BE2C (cell line): ENCODE results near the gene TBX6.
"Not testable (repeated sequence)": the region's sequence is repeated elsewhere in the genome, so short reads cannot be mapped to it uniquely, and the experiment has no call there.

Experiments
- DNase-seq: peaks from one replicate; pipeline ENCODE4 v3.0.0-alpha.2; 2020
- H3K27me3 ChIP-seq: fragments of 250-450 bp; sonication (Bioruptor Pico); 2 replicates; pipeline ENCODE4 v1.5.1; 2020; ENCODE audit warnings: mild to moderate bottlenecking
- H3K36me3 ChIP-seq: fragments of 250-450 bp; sonication (Bioruptor Pico); 2 replicates; pipeline ENCODE4 v1.5.1; 2020; ENCODE audit warnings: mild to moderate bottlenecking
- H3K4me1 ChIP-seq: fragments of 250-450 bp; sonication (Bioruptor Pico); 2 replicates; pipeline ENCODE4 v1.5.1; 2020
- H3K4me3 ChIP-seq: 2 replicates; pipeline ENCODE4 v1.5.1; 2011; ENCODE audit warnings: low read depth, low read length
- H3K9me3 ChIP-seq: fragments of 250-450 bp; sonication (Bioruptor Pico); 2 replicates; pipeline ENCODE4 v1.5.1; 2020
- CTCF ChIP-seq: IDR thresholded peaks from 2 replicates; pipeline ENCODE4 v1.5.1; 2012; ENCODE audit warnings: mild to moderate bottlenecking, low read depth, low read length

The TBX6 gene

GRCh38 chr16:30120340-30121105 lies 28.8 kb upstream of the TBX6 start:
- H3K36me3 ChIP-seq = peaks cover 7% of the 10 kb centered on the region; the same call in 1 of the 2 replicates
- no peak for DNase-seq
- H3K27me3 ChIP-seq = no peaks in the 10 kb centered on the region
- H3K4me1 ChIP-seq = peaks cover 3% of the 10 kb centered on the region; the same call in 1 of the 2 replicates
- H3K9me3 ChIP-seq = no peaks in the 10 kb centered on the region
- H3K4me3 ChIP-seq = no peak overlapping the region
- TF ChIP-seq CTCF = no peak

GRCh38 chr16:30119428-30119827 lies 27.7 kb upstream of the TBX6 start:
- Histone ChIP-seq H3K9me3 (no peaks in the 10 kb centered on the region), H3K4me1 (peaks cover 3% of the 10 kb centered on the region; the same call in 1 of the 2 replicates), H3K27me3 (no peaks in the 10 kb centered on the region), H3K36me3 (peaks cover 7% of the 10 kb centered on the region; the same call in 1 of the 2 replicates), H3K4me3 (no peak overlapping the region)
- no peak for TF ChIP-seq CTCF
- no peak for DNase-seq

GRCh38 chr16:30117768-30118167 lies 26.0 kb upstream of the TBX6 start:
- no peak for TF ChIP-seq CTCF
- no peaks in the 10 kb centered on the region for H3K9me3 ChIP-seq
- peaks cover 7% of the 10 kb centered on the region; the same call in 1 of the 2 replicates for H3K4me1 ChIP-seq
- H3K36me3 ChIP-seq = peaks cover 7% of the 10 kb centered on the region; the same call in 1 of the 2 replicates
- no peaks in the 10 kb centered on the region for H3K27me3 ChIP-seq
- no peak overlapping the region for H3K4me3 ChIP-seq
- DNase-seq = no peak

- H3K36me3 ChIP-seq = peaks cover 7% of the 10 kb centered on the region; the same call in 1 of the 2 replicates
- peaks cover 4% of the 10 kb centered on the region; the same call in 1 of the 2 replicates for H3K4me1 ChIP-seq
- no peaks in the 10 kb centered on the region for H3K27me3 ChIP-seq
- H3K4me3 ChIP-seq = no peak overlapping the region
- no peaks in the 10 kb centered on the region for H3K9me3 ChIP-seq
- DNase-seq = no peak
- TF ChIP-seq CTCF = no peak
Measured at GRCh38 chr16:30116291-30117207, 24.8 kb upstream of the TBX6 start.

- Histone ChIP-seq H3K27me3 (no peaks in the 10 kb centered on the region), H3K4me3 (no peak overlapping the region), H3K4me1 (peaks cover 4% of the 10 kb centered on the region; the same call in 1 of the 2 replicates), H3K9me3 (no peaks in the 10 kb centered on the region), H3K36me3 (peaks cover 7% of the 10 kb centered on the region; the same call in 1 of the 2 replicates)
- DNase-seq = no peak
- no peak for TF ChIP-seq CTCF
Measured at GRCh38 chr16:30115238-30115637, 23.5 kb upstream of the TBX6 start.

- H3K4me3 ChIP-seq, H3K27me3 ChIP-seq, H3K36me3 ChIP-seq, H3K9me3 ChIP-seq, DNase-seq, H3K4me1 ChIP-seq: not testable (repeated sequence)
Measured at GRCh38 chr16:30114833-30115232, 23.1 kb upstream of the TBX6 start.
